GM12891 (cell line): ENCODE measurements around the gene SAT1.

Experiments
- DNase-seq: peaks from one replicate; pipeline ENCODE4 v3.0.0; 2011; ENCODE audit warnings: low spot score; ENCODE audit not compliant: insufficient read length
- FAIRE-seq: peaks from 2 replicates; lab custom pipeline; 2011; peaks lifted over from hg19 to GRCh38; lab: Jason Lieb, UNC
- PAX5 ChIP-seq: IDR thresholded peaks from 2 replicates; pipeline ENCODE4 v1.6.1; 2011; ENCODE audit warnings: low read length, moderate library complexity, mild to moderate bottlenecking; ENCODE audit not compliant: insufficient read depth, severe bottlenecking
- POLR2A ChIP-seq: IDR thresholded peaks from 2 replicates; pipeline ENCODE4 v1.6.1; 2011; ENCODE audit warnings: low read depth, low read length, control low read depth
- POLR2AphosphoS5 ChIP-seq: IDR thresholded peaks from 2 replicates; pipeline ENCODE4 v1.6.1; 2011; ENCODE audit warnings: low read depth, low read length, control low read depth
- POU2F2 ChIP-seq: IDR thresholded peaks from 2 replicates; pipeline ENCODE4 v1.6.1; 2011; ENCODE audit warnings: low read depth, mild to moderate bottlenecking, control low read depth, low read length, moderate library complexity
- SPI1 ChIP-seq: IDR thresholded peaks from 2 replicates; pipeline ENCODE4 v1.6.1; 2011; ENCODE audit warnings: low read depth, low read length, control low read depth
- TAF1 ChIP-seq: IDR thresholded peaks from 2 replicates; pipeline ENCODE4 v1.6.1; 2011; ENCODE audit warnings: low read depth, low read length, control low read depth

The SAT1 gene

DNA sequence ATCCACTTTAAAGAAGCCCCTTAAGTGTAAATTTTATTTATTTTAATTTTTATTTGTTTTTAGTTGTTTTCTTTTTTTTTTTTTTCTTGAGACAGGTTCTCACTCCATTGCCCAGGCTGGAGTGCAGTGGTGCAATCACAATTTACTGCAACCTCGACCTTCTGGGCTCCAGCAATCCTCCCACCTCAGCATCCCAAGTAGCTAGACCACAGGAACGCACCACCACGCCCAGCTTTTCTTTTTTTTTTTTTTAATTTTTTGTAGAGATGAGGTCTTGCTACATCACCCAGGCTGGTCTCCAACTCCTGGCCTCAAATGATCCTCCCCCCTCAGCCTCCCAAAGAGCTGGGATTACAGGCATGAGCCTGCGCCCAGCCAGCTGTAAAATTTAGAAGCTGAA lies 6.0 kb downstream of the SAT1 start:
- FAIRE-seq (no peak), DNase-seq (no peak)
- no peak for TF ChIP-seq POLR2A
- no peak for TF ChIP-seq POU2F2
- TF ChIP-seq SPI1: no peak
- no peak for TF ChIP-seq TAF1
- TF ChIP-seq POLR2AphosphoS5: no peak
- TF ChIP-seq PAX5: no peak

DNA sequence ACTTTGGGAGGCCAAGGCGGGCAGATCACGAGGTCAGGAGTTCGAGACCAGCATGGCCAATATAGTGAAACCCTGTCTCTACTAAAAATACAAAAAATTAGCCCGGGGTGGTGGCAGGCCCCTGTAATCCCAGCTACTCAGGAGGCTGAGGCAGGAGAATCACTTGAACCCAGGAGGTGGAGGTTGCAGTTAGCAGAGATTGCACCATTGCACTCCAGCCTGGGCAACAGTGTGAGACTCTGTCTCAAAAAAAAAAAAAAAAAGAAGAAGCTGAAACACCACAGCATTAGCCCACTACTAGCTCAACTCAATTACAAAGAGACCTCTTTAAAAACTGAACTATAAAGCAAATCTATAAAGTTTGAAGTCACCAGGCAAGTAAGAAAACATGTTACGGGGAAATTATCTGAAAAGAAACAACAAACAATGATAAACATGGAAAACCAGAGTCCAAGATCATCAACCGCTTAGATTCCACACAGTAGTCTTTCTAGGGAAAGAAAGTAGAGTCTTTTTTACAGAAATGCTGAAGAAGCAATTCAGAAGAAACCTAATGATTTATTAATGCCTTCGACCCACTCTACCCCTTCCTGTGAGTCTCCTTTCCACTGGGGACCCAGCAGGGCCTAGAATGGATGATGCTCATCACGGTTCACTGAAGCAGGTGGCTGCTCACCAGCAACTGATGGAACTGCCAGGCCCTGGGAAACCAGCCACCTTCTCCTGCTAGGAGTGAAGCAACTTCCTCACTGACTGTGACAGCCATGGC lies 6.6 kb downstream of the SAT1 start:
- TF ChIP-seq POU2F2: no peak
- no peak for TF ChIP-seq SPI1
- TF ChIP-seq PAX5: no peak
- no peak for TF ChIP-seq TAF1
- no peak for TF ChIP-seq POLR2AphosphoS5
- no peak for TF ChIP-seq POLR2A
- DNase-seq: no peak
- no peak for FAIRE-seq

DNA sequence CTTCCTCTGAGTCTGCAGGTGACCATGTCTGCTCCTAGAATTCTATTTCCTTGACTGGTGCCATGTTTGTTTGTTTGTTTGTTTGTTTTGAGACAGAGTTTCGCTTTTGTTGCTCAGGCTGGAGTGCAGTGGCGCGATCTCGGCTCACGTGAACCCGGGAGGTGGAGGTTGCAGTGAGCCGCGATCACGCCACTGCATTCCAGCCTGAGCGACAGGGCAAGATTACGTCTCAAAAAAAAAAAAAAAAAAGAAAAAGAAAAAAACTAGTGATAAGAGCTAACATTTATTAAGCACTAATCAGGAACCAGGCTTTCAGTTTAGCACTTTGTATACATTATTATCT lies 7.2 kb downstream of the SAT1 start:
- TF ChIP-seq POLR2A: no peak
- TF ChIP-seq TAF1: no peak
- no peak for TF ChIP-seq PAX5
- TF ChIP-seq POU2F2: no peak
- TF ChIP-seq POLR2AphosphoS5: no peak
- DNase-seq (no peak), FAIRE-seq (peak; percentile 41)

DNA sequence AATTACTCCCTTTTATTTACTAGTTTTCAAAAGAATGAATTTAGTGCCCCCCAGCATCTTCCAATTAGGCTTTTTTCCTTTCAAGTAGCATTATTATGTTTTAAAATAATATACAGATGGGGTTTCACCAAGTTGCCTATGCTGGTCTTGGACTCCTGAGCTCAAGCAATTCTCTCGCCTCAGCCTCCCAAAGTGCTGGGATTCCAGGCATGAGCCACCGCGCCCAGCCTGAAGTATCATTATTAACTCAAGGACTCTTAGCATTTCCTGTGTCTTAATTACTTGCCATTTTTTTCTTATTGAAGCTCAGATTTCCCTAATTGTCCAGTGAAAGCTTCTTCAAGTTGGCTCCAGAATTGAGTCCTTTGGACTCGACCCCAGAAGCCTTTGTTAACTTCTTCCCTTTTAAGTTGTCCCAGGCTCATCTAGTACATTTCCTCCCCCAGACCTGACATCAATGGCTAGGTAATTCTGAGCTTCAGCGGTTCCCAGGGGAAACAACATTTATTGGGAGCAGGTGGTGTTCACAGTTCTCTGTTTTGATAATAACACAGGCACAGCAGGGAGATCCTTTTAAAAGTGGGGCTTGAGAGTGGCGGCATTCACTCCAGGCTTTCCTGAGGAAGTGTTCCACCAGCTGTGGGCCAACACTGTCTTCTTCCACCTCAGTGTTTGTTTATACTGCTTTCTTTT lies 10.0 kb downstream of the SAT1 start:
- FAIRE-seq (no peak), DNase-seq (no peak)
- no peak for TF ChIP-seq PAX5
- no peak for TF ChIP-seq POLR2A
- no peak for TF ChIP-seq POLR2AphosphoS5
- no peak for TF ChIP-seq SPI1
- no peak for TF ChIP-seq POU2F2
- no peak for TF ChIP-seq TAF1

DNA sequence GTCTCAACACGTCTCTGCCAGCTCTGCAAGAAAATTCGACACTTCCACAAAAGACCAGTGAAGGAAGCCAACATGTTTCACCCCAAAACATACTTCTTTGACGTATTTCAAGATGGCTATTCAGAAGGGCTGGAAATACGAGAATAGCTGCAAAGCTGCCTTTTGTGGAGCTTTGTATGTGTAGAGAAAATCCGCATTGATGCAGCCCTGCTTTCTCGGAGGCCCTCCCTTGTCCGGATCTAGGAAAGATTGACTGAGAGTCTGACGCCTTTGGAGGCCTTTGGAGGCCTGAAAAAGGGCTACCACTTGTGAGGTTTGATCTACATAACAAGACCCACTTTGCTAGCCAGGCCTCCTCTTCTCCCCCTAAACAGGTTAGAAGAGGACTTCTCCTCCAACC lies 12.2 kb downstream of the SAT1 start:
- TF ChIP-seq PAX5: no peak
- DNase-seq: no peak
- FAIRE-seq: no peak

DNA sequence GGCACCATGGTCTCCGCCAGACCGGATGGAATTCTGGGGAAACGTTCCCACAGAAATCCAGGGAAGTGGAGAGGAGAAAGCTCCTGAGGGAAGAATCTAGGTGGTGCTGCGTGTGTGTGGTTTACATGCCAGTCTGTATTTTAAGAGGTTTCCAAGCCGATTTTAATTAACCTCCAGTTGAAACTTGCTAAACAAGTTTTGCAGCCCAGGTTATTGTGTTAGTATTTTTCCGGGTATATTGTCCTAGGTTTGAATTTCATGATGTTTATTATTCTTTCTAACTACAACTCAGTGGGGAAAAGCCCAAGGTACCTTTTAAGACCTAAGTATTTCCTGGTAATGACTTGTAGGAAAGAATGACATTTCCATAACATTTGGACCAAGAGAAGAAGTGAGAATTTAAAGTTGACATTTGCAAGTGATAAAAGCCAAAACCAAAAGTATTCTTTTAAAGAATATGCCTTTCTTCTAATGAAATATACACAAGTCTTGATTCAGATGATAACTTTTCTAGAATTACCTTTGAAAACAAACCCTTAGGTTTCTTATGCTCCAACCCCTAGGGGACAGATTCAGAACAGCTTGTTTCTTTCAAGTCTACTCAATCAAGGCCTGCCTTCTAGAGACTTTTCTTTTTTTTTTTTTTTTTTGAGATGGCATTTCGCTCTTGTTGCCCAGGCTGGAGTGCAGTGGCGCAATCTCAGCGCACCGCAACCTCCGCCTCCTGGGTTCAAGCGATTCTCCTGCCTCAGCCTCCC lies 14.6 kb downstream of the SAT1 start:
- no peak for DNase-seq
- TF ChIP-seq POU2F2 (no peak), SPI1 (no peak), TAF1 (no peak), POLR2AphosphoS5 (no peak), PAX5 (no peak), POLR2A (no peak)
- FAIRE-seq: no peak

DNA sequence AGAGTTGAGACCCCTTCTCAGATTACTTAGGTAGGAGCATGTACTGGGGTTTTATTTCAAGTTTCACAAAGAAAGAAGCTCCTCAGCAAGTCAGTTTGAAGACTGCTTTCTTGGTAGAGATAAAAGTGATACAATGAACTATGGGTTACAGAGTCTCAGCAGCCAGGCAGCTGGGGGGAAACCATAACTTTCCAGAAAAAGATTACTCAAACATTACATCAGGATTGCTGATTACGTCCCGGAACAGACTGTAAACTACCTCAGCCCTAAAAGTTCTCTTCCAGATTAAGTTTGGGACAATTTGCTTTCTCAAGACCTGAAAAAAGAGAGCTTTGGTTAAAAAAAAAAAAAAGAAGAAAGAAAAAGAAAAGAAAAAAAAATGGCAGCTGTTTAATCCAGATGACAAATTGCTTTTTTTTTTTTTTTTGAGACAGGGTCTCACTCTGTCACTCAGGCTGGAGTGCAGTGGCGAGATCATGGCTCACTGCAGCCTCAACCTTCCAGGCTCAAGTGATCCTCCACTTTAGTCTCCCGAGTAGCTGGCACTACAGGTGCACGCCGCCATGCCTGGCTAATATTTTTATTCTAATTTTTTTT lies 16.6 kb downstream of the SAT1 start:
- DNase-seq (no peak), FAIRE-seq (no peak)
- TF ChIP-seq PAX5 (no peak), SPI1 (no peak), POLR2AphosphoS5 (no peak), TAF1 (no peak), POU2F2 (no peak), POLR2A (no peak)

DNA sequence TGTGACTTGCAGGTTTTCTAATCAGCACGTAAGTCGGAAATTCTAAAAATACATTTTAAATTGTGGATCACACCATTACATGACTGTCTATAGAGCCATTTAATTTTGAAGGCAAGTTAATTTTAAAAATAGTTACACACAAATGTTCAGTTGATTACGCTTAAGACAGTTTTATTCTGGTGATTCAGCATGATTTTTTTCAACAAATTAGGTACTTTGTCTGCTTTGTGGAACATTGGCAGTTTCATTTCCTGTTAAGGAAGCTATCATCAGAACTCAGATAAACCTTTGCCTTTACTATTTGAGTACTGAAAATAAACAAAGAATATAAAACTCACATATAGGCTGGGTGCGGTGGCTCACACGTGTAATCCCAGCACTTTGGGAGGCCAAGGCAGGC lies 19.5 kb downstream of the SAT1 start:
- TF ChIP-seq SPI1 (peak; percentile 62), POLR2A (no peak)
- no peak for DNase-seq
- no peak for FAIRE-seq

DNA sequence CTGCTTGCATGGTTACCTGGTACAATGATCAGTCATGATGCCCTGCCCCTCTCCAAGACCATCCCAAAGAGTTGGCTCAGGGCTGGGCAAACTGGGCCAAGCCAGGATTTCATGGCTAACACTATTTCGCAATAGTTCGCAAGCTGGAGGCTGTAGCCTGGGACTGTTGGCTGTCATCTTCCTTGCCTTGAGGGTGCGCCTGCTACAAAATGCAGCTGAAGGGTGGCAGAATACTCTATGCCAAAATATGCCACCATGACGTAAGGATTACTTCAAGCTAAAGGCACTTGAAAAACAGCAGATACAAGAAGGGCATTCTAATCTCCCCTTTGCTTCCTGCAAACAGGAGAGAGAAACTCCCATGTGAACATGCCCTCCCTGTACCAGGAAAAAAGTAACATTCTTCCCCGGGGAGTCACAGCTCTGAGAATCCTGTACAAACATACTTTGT lies 21.0 kb downstream of the SAT1 start:
- FAIRE-seq (no peak), DNase-seq (no peak)
- TF ChIP-seq POU2F2 (no peak), PAX5 (no peak), POLR2A (no peak), SPI1 (no peak), TAF1 (no peak), POLR2AphosphoS5 (no peak)
